GM12801 (cell line): Measurements from ENCODE around the gene USP25.

Experiments
- CTCF ChIP-seq: IDR thresholded peaks from one replicate; pipeline ENCODE4 v1.5.1; 2011; ENCODE audit warnings: control low read depth; ENCODE audit not compliant: insufficient read length; ENCODE audit errors: extremely low read depth

The USP25 gene

GRCh38 chr21:15775981-15776380 is 46.2 kb downstream of the USP25 start:
- no peak for TF ChIP-seq CTCF

- no peak for TF ChIP-seq CTCF
These were observed 47.0 kb downstream of the USP25 start for GRCh38 chr21:15776818-15777217.

GRCh38 chr21:15781986-15782385 is 52.2 kb downstream of the USP25 start:
- no peak for TF ChIP-seq CTCF

- TF ChIP-seq CTCF = no peak
These were observed 59.2 kb downstream of the USP25 start for GRCh38 chr21:15788847-15789523.

- no peak for TF ChIP-seq CTCF
These were observed 63.3 kb downstream of the USP25 start for GRCh38 chr21:15793109-15793508.

- TF ChIP-seq CTCF = no peak
These were observed 63.9 kb downstream of the USP25 start for GRCh38 chr21:15793550-15794235.

- no peak for TF ChIP-seq CTCF
These were observed 64.6 kb downstream of the USP25 start for GRCh38 chr21:15794277-15794912.
